Body of pancreas (tissue), 4 donors: ENCODE measurements around the gene DNAAF8. TPM values are rescaled to one million over a fixed set of nuclear protein-coding genes. Genes with fewer than 3 reads are reported as not detected.
"Not testable (repeated sequence)": the region's sequence is repeated elsewhere in the genome, so short reads cannot be mapped to it uniquely, and the experiment has no call there.

ENCODE experiments used
- ATAC-seq: fragments of 150-250 bp; one replicate; pipeline ENCODE4 v1.9.1; 2016
- DNase-seq, 4 donors: peaks; one replicate each; pipeline ENCODE4 v3.0.0-alpha.2; 2019
- H3K27ac ChIP-seq, 4 donors: fragments of 200-600 bp; sonication (generic); 1 replicate in 3 of 4; 2 replicates in 1 of 4; pipeline versions ENCODE4 v1.5.1 to v1.6.1; 2016 to 2019; ENCODE audit warnings: mild to moderate bottlenecking in 1 of 4, mixed read lengths in 1 of 4, moderate library complexity in 1 of 4
- H3K27me3 ChIP-seq, 2 donors: fragments of 200-600 bp; sonication (generic); one replicate each; pipeline ENCODE4 v1.6.0; 2016; ENCODE audit warnings: mild to moderate bottlenecking in 1 of 2
- H3K36me3 ChIP-seq, 2 donors: fragments of 200-600 bp; sonication (generic); replicated peaks in 1 of 2; 2 replicates each; pipeline ENCODE4 v1.5.1; 2016; ENCODE audit warnings: low read depth in 2 of 2; ENCODE audit not compliant: insufficient read depth in 1 of 2
- H3K4me1 ChIP-seq: fragments of 200-600 bp; sonication (generic); one replicate; pipeline ENCODE4 v1.6.0; 2016
- H3K4me3 ChIP-seq, 2 donors: fragments of 200-600 bp; sonication (generic); 1 replicate in 1 of 2; 2 replicates in 1 of 2; pipeline ENCODE4 v1.5.1; 2016 to 2019
- H3K9me3 ChIP-seq, 3 donors: fragments of 200-600 bp; sonication (generic); 1 replicate in 2 of 3; 2 replicates in 1 of 3; pipeline ENCODE4 v1.5.1; 2016
- POLR2A ChIP-seq, 3 donors: fragments of 450-650 bp; IDR thresholded peaks; one replicate each; pipeline ENCODE4 v1.6.1; 2016; ENCODE audit warnings: antibody characterized with exemption in 3 of 3, mild to moderate bottlenecking in 2 of 3
- WGBS, 2 donors: methylation state at CpG; one replicate each; pipeline ENCODE4 v1.1.5; 2017; 5-methylcytosine and 5-hydroxymethylcytosine counted together
- intact Hi-C: fragments of 100-400 bp; cut with DNase I; formaldehyde crosslinking; loops from one replicate; pipeline ENCODE4 v1.15.1; 2023
- total RNA-seq, 2 donors: library from RNA; depleted of rRNA; stranded (reverse); fragments of >200 nt; gene quantifications; one replicate each; pipeline ENCODE4 v1.1.0, GENCODE V29; 2016
- TF ChIP-seq, protein P1 (sequence below), 7 experiments: fragments of 450-650 bp in 4 of 7; fragments of 200-600 bp in 3 of 7; sonication (generic) in 3 of 7; IDR thresholded peaks; one replicate each; pipeline ENCODE4 v1.5.1; 2016 to 2019; ENCODE audit warnings: antibody characterized with exemption in 7 of 7

Gene DNAAF8
- total RNA-seq, 2 donors from 2014 or later = under 0.01 to 0.26 TPM

DNA sequence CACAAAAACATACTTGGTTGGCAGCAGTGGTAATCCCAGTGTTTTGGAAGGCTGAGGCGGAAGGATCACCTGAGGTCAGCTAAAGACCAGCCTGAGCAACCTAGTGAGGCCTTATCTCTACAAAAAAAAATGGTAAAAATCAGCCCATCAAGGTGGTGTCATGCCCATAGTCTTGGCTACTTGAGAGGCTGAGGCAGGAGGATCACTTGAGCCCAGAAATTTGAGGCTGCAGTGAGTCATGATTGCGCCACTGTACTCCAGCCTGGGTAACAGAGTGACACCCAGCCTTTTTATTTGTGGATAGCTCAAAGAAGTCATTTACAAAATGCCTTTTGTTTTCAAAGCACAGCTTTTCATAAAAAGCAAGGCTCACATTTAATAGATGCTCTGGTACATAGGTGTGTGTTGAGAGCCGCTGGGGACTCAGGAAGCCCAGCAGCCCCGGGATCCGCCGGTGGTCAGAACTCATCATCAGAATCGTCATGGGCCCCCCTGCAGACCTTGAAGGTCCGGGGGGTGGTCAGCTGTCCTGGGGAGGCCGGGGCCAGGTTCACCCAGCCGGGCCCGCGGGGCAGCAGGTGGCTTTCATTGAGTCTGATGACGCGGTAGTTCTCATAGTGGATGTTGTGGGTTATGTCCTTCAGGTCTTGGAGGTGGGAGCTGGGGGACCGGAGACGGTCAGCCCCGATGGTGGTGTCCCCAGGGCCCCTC lies 43.2 kb downstream of the DNAAF8 start:
- DNase-seq = no peak
- H3K4me3 ChIP-seq = no peak overlapping the region
- no peaks in the 10 kb centered on the region for H3K27me3 ChIP-seq
- intact Hi-C loops = no loop called here
- TF ChIP-seq, protein P1, sequence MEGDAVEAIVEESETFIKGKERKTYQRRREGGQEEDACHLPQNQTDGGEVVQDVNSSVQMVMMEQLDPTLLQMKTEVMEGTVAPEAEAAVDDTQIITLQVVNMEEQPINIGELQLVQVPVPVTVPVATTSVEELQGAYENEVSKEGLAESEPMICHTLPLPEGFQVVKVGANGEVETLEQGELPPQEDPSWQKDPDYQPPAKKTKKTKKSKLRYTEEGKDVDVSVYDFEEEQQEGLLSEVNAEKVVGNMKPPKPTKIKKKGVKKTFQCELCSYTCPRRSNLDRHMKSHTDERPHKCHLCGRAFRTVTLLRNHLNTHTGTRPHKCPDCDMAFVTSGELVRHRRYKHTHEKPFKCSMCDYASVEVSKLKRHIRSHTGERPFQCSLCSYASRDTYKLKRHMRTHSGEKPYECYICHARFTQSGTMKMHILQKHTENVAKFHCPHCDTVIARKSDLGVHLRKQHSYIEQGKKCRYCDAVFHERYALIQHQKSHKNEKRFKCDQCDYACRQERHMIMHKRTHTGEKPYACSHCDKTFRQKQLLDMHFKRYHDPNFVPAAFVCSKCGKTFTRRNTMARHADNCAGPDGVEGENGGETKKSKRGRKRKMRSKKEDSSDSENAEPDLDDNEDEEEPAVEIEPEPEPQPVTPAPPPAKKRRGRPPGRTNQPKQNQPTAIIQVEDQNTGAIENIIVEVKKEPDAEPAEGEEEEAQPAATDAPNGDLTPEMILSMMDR (IDR thresholded peaks at IDR 0.05) = no peak
- TF ChIP-seq POLR2A (IDR thresholded peaks at IDR 0.05) = no peak
- H3K4me1 ChIP-seq = no peaks in the 10 kb centered on the region
- H3K27ac ChIP-seq = no peak overlapping the region
- no peaks in the 10 kb centered on the region for H3K9me3 ChIP-seq
- no peaks in the 10 kb centered on the region for H3K36me3 ChIP-seq
- 86 to 87% methylated on average over 5 to 17 of the region's 17 CpGs for WGBS, 2 donors
- ATAC-seq = no peak

DNA sequence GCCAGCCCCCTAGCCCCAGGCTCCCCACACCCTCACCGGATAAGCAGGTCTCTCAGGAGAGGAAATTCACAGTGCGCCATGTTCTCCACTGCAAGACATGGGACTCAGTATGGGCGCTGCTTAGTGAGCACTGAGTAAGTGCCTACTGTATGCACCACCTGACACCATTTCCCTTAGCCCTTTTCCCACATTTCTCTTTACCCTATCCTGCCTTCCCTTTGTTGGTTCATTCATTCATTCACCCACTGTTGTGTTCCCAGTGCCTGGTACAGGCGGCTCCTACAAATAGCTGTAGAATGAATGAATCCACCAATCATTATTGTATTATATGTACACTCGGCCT lies 43.7 kb downstream of the DNAAF8 start:
- WGBS, 2 donors = 76 to 84% methylated on average over 4 to 5 of the region's 5 CpGs
- Histone ChIP-seq H3K4me1 (no peaks in the 10 kb centered on the region), H3K27ac (no peak overlapping the region), H3K36me3 (no peaks in the 10 kb centered on the region), H3K4me3 (no peak overlapping the region), H3K27me3 (no peaks in the 10 kb centered on the region), H3K9me3 (no peaks in the 10 kb centered on the region)
- TF ChIP-seq, protein P1 (IDR thresholded peaks at IDR 0.05) = no peak
- no peak for TF ChIP-seq POLR2A (IDR thresholded peaks at IDR 0.05)
- DNase-seq (no peak), ATAC-seq (no peak)
- intact Hi-C loops = no loop called here

DNA sequence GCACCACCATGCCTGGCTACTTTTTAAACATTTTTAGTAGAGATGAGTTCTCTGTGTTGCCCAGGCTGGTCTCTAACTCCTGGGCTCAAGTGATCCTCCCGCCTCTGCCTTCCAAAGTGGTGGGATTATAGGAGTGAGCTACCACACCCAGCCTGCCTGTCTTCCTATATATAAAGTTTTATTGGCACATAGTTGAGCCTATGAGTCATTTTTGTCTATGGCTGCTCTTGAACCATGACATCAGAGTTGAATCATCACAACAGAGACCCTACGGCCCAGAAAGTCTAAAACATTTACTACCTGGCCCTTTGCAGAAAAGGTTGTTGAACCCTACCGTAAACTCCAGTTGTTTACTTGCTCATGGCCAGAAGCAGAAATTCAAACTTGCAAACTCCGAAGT lies 45.9 kb downstream of the DNAAF8 start:
- Histone ChIP-seq H3K27ac (no peak overlapping the region), H3K4me3 (no peak overlapping the region), H3K27me3 (no peaks in the 10 kb centered on the region), H3K9me3 (no peaks in the 10 kb centered on the region), H3K4me1 (no peaks in the 10 kb centered on the region), H3K36me3 (no peaks in the 10 kb centered on the region)
- ATAC-seq (no peak), DNase-seq (no peak)
- WGBS, 2 donors = 75 to 87% methylated on average over 4 of the region's 4 CpGs
- intact Hi-C loops = no loop called here
- no peak for TF ChIP-seq POLR2A (IDR thresholded peaks at IDR 0.05)
- TF ChIP-seq, protein P1 (IDR thresholded peaks at IDR 0.05) = no peak

DNA sequence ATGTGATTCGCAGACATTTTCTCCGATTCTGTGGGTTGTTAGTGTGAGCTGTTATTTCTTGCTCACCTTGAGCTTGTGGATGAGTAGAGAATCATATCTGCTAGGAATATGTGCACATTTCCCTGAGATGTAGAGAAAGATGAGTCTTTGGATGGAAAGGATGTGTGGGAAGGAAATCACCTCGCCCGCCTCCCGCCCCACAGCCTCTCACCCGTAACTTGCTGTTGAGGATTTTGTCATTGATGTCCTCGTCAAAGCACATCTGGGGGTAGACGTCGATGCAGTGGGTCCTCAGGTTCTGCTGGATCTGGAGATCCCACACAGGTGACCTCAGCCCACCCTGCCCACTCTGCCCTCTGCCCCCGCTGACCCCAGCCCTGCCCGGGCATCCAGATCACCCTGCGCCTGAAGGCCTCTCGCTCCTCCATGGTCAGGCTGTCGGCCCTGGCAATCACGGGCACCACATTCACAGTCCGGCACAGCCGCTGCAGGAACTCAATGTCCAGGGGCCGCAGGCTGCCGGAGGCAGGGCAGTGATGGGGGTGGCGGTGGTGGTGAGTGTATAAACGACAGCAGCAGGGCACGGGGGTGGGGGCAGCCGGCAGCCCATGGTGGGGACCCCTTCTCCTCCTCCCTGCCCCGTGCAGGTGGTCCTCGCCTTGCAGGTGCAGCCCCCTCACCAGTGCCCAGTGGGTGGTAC lies 49.1 kb downstream of the DNAAF8 start:
- Histone ChIP-seq H3K36me3 (no peaks in the 10 kb centered on the region), H3K4me1 (peaks cover 8% of the 10 kb centered on the region), H3K9me3 (no peaks in the 10 kb centered on the region), H3K27ac (no peak overlapping the region), H3K4me3 (no peak overlapping the region), H3K27me3 (no peaks in the 10 kb centered on the region)
- intact Hi-C loops = no loop called here
- ATAC-seq (no peak), DNase-seq (no peak)
- WGBS, 2 donors = 80 to 94% methylated on average over 9 to 25 of the region's 25 CpGs
- TF ChIP-seq, protein P1 (IDR thresholded peaks at IDR 0.05) = no peak
- no peak for TF ChIP-seq POLR2A (IDR thresholded peaks at IDR 0.05)

DNA sequence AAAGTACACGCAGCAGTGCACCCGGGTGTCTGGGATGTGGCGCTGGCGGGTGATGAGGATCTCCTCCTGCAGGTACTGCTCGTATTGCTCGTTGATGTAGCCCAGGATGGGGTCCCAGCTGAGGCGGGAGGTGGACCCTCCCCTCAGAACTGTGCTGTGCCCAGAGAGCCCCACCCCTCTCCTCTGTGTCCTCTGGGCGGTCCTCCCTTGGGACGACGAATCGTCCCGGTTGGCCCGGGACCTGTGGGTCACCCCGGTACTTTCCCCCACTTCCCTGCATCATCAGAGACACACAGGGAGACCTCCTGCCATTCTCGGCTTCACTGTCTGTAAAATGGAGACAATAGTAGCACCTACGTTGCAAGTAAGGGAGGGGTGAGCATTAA lies 49.6 kb downstream of the DNAAF8 start:
- H3K9me3 ChIP-seq = no peaks in the 10 kb centered on the region
- H3K27ac ChIP-seq = no peak overlapping the region
- H3K36me3 ChIP-seq = no peaks in the 10 kb centered on the region
- peaks cover 14% of the 10 kb centered on the region for H3K4me1 ChIP-seq
- WGBS, 2 donors = 55 to 62% methylated on average over 7 to 16 of the region's 16 CpGs
- intact Hi-C loops = no loop called here
- no peaks in the 10 kb centered on the region for H3K27me3 ChIP-seq
- DNase-seq = no peak
- ATAC-seq = no peak
- H3K4me3 ChIP-seq = no peak overlapping the region
- TF ChIP-seq POLR2A (IDR thresholded peaks at IDR 0.05) = no peak
- TF ChIP-seq, protein P1 (IDR thresholded peaks at IDR 0.05) = no peak

DNA sequence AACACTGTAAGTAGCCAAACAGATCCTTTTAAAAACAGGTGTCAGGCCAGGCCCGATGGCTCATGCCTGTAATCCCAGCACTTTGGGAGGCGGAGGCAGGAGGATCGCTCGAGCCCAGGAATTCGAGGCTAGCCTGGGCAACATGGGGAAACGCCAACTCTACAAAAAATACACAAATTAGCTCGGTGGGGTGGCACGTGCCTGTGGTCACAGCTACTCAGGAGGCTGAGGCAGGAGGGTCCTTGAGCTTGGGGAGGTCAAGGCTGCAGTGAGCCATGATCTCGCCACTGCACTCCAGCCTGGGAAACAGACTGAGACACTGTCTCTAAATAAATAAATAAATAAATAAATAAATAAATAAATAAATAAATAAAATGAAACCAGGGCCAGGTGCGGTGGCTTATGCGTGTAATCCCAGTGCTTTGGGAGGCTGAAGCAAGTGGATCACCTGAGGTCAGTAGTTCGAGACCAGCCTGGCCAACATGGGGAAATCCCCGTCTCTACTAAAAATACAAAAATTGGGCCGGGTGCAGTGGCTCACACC lies 50.2 kb downstream of the DNAAF8 start:
- H3K27ac ChIP-seq, ATAC-seq, intact Hi-C loops, DNase-seq, H3K36me3 ChIP-seq, H3K9me3 ChIP-seq, H3K4me3 ChIP-seq, H3K27me3 ChIP-seq: not testable (repeated sequence)
- H3K4me1 ChIP-seq = peaks cover 15% of the 10 kb centered on the region
- 78 to 86% methylated on average over 9 to 14 of the region's 14 CpGs for WGBS, 2 donors
